ENCODE measurements around the gene MAML2. TPM values are rescaled to one million over a fixed set of nuclear protein-coding genes. Genes with fewer than 3 reads are reported as not detected.

Gene MAML2
- total RNA-seq, 1 donor from 2014 or later = 15.6 TPM

- DNase-seq = no peak
Measured at GRCh38 chr11:96004862-96005261, 338.1 kb downstream of the MAML2 start.

GRCh38 chr11:96002754-96003290 lies 340.2 kb downstream of the MAML2 start:
- no peak for DNase-seq

GRCh38 chr11:96002339-96002738 lies 340.7 kb downstream of the MAML2 start:
- DNase-seq = no peak

- DNase-seq = no peak
Measured at GRCh38 chr11:96001037-96001436, 342.0 kb downstream of the MAML2 start.

- no peak for DNase-seq
Measured at GRCh38 chr11:95999711-96000406, 343.1 kb downstream of the MAML2 start.

- peak; percentile 5 for DNase-seq
Measured at GRCh38 chr11:95996621-95997235, 346.3 kb downstream of the MAML2 start.

GRCh38 chr11:95994329-95994728 lies 348.7 kb downstream of the MAML2 start:
- no peak for DNase-seq

GRCh38 chr11:95993438-95994298 lies 349.3 kb downstream of the MAML2 start:
- no peak for DNase-seq

- DNase-seq = no peak
Measured at GRCh38 chr11:95991545-95991944, 351.4 kb downstream of the MAML2 start.

GRCh38 chr11:95991101-95991500 lies 351.9 kb downstream of the MAML2 start:
- no peak for DNase-seq

GRCh38 chr11:95989780-95990179 lies 353.2 kb downstream of the MAML2 start:
- DNase-seq = no peak

GRCh38 chr11:95989076-95989605 lies 353.9 kb downstream of the MAML2 start:
- no peak for DNase-seq

- no peak for DNase-seq
Measured at GRCh38 chr11:95985174-95985808, 357.7 kb downstream of the MAML2 start.

GRCh38 chr11:95984072-95984471 lies 358.9 kb downstream of the MAML2 start:
- DNase-seq = no peak

GRCh38 chr11:95977534-95978174 lies 365.3 kb downstream of the MAML2 start:
- DNase-seq = no peak

- DNase-seq = no peak
Measured at GRCh38 chr11:95976550-95976949, 366.4 kb downstream of the MAML2 start.

GRCh38 chr11:95975343-95975742 lies 367.7 kb downstream of the MAML2 start:
- no peak for DNase-seq

GRCh38 chr11:95972060-95972459 lies 370.9 kb downstream of the MAML2 start:
- DNase-seq = no peak

GRCh38 chr11:95968585-95968984 lies 374.4 kb downstream of the MAML2 start:
- DNase-seq = no peak

GRCh38 chr11:95964281-95964680 lies 378.7 kb downstream of the MAML2 start:
- no peak for DNase-seq

- DNase-seq = no peak
Measured at GRCh38 chr11:95961758-95962157, 381.2 kb downstream of the MAML2 start.

- no peak for DNase-seq
Measured at GRCh38 chr11:95950905-95951304, 392.1 kb downstream of the MAML2 start.
